OCI-LY7 (cell line): ENCODE data around the gene HSPB7. TPM values are rescaled to one million over a fixed set of nuclear protein-coding genes. Genes with fewer than 3 reads are reported as not detected.
A peak's percentile ranks its signal among the peaks of the same experiment; 100 is the strongest.

Experiments used
- BruUV-seq: library from RNA; stranded (reverse); fragments of 400-500 nt; replicated peaks from 2 replicates; lab custom pipeline; 2021; lab: Mats Ljungman, UMichigan
- CTCF ChIA-PET: fragments of 300-600 bp; sonication (Branson Sonifier 250); formaldehyde crosslinking; loops from one replicate; lab custom pipeline; 2022; ENCODE audit warnings: antibody characterized with exemption; ENCODE audit not compliant: unreplicated experiment; lab: Charles Lee
- POLR2A ChIA-PET: fragments of 300-600 bp; sonication (Branson Sonifier 250); formaldehyde crosslinking; loops from one replicate; lab custom pipeline; 2022; ENCODE audit warnings: antibody characterized with exemption; lab: Charles Lee
- DNase-seq: peaks from one replicate; pipeline ENCODE4 v3.0.0-alpha.2; 2015; ENCODE audit warnings: low spot score
- H2AFZ ChIP-seq: fragments of 200-600 bp; sonication (generic), shearing (Covaris generic); 2 replicates; pipeline ENCODE4 v1.6.1; 2014; ENCODE audit warnings: mild to moderate bottlenecking, antibody characterized with exemption, low read length, moderate library complexity
- H3K27ac ChIP-seq: fragments of 200-600 bp; sonication (generic); 2 replicates; pipeline ENCODE4 v1.5.1; 2014; ENCODE audit warnings: mixed run types, low read depth, mild to moderate bottlenecking, moderate library complexity, low read length, inconsistent platforms; ENCODE audit not compliant: poor library complexity, severe bottlenecking
- H3K36me3 ChIP-seq: fragments of 200-600 bp; sonication (generic); 2 replicates; pipeline ENCODE4 v1.6.1; 2014; ENCODE audit warnings: mild to moderate bottlenecking, antibody characterized with exemption, low read length, moderate library complexity, mixed read lengths; ENCODE audit not compliant: insufficient read depth
- H3K4me1 ChIP-seq: fragments of 200-600 bp; sonication (generic); 2 replicates; pipeline ENCODE4 v1.5.1; 2014; ENCODE audit warnings: mild to moderate bottlenecking, low read length; ENCODE audit not compliant: insufficient read depth, poor library complexity, severe bottlenecking
- H3K4me2 ChIP-seq: fragments of 200-600 bp; sonication (generic); 2 replicates; pipeline ENCODE4 v1.6.1; 2014; ENCODE audit warnings: mild to moderate bottlenecking, low read length
- H3K4me3 ChIP-seq: fragments of 200-600 bp; sonication (generic); 2 replicates; pipeline ENCODE4 v1.5.1; 2014; ENCODE audit warnings: mild to moderate bottlenecking, low read depth, low read length; ENCODE audit not compliant: poor library complexity, severe bottlenecking
- H3K79me2 ChIP-seq: fragments of 200-600 bp; sonication (generic); 2 replicates; pipeline ENCODE4 v1.6.1; 2016; ENCODE audit warnings: low read depth, mild to moderate bottlenecking, low read length, moderate library complexity, mixed read lengths; ENCODE audit not compliant: insufficient read depth
- H3K9me2 ChIP-seq: fragments of 200-600 bp; sonication (generic); 2 replicates; pipeline ENCODE4 v1.6.1; 2016; ENCODE audit warnings: mild to moderate bottlenecking, low read length, mixed read lengths; ENCODE audit not compliant: insufficient read depth
- H3K9me3 ChIP-seq: fragments of 200-600 bp; sonication (generic); 2 replicates; pipeline ENCODE4 v1.6.1; 2014; ENCODE audit warnings: mild to moderate bottlenecking, mixed run types, low read length, mixed read lengths
- H4K20me1 ChIP-seq: fragments of 200-600 bp; sonication (generic); 2 replicates; pipeline ENCODE4 v1.6.1; 2014; ENCODE audit warnings: mild to moderate bottlenecking, antibody characterized with exemption, low read length, moderate library complexity, mixed read lengths; ENCODE audit not compliant: insufficient read depth
- EZH2phosphoT487 ChIP-seq: fragments of 200-600 bp; sonication (generic); IDR thresholded peaks from 2 replicates; pipeline ENCODE4 v1.6.1; 2018; ENCODE audit warnings: low read depth, borderline replicate concordance, mild to moderate bottlenecking, mixed run types, antibody characterized with exemption, low read length, moderate library complexity, mixed read lengths
- intact Hi-C: fragments of 100-400 bp; cut with micrococcal nuclease; formaldehyde crosslinking; loops from one replicate; pipeline ENCODE4 v1.10.0; 2022; ENCODE audit not compliant: unreplicated experiment
- total RNA-seq, 2 experiments: library from RNA; depleted of rRNA in 1 of 2; stranded (reverse); fragments of >200 nt in 1 of 2; shearing (Covaris generic) in 1 of 2; gene quantifications; 2 replicates each; pipeline ENCODE4 v1.2.3, GENCODE V29; 2014 to 2022
- TF ChIP-seq, protein P1 (sequence below): fragments of 200-600 bp; sonication (generic); conservative IDR thresholded peaks from 2 replicates; pipeline ENCODE4 v1.5.1; 2014; ENCODE audit warnings: mild to moderate bottlenecking, antibody characterized with exemption, low read length, moderate library complexity, mixed read lengths

The HSPB7 gene
- total RNA-seq, 2 experiments from 2014 or later, result not detected

DNA sequence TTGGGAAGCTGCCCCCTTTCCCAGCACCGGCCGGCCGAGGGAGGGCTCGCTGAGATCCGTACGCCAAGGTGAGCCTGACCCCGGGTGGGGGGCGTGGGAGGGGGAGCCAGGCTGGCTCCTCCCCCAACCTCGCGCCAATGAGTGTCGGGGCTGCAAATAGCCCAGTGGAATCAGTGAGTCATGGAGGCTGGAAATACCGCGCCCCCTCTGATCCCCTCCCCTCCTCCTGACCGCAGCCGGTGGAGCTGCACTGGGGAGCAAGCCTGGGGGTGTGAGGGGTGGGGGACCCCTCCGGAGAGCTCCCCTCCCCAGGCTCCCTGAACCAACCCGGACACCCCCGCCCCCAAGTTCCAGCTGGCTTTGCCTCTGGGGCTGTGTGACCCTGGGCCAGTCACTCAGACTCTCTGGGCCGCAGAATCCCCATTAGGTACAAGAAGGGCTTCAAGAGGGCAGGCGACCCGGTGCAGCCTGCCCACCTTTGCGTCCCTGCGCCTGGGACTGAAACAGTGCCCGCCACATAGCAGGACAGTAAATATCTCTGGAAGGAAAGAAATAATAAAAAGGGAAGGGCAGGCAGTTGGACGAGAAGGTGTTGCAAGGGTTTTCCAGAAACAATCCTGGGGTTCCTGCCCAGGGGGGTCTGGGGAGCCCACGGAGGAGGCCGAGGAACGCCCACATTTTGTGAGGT lies 4.5 kb downstream of the HSPB7 start:
- BruUV-seq, result no TSS peak
- Histone ChIP-seq H3K4me1 (peaks cover 21% of the 10 kb centered on the region), H3K4me3 (peak overlapping the region; percentile 35), H3K79me2 (no peaks in the 10 kb centered on the region), H3K4me2 (peak overlapping the region; percentile 49), H3K36me3 (no peaks in the 10 kb centered on the region), H3K9me2 (no peaks in the 10 kb centered on the region), H4K20me1 (no peaks in the 10 kb centered on the region), H3K27ac (no peak overlapping the region), H2AFZ (peak overlapping the region; percentile 79), H3K9me3 (no peaks in the 10 kb centered on the region)
- DNase-seq, result no peak
- TF ChIP-seq EZH2phosphoT487, result no peak
- TF ChIP-seq, protein P1, sequence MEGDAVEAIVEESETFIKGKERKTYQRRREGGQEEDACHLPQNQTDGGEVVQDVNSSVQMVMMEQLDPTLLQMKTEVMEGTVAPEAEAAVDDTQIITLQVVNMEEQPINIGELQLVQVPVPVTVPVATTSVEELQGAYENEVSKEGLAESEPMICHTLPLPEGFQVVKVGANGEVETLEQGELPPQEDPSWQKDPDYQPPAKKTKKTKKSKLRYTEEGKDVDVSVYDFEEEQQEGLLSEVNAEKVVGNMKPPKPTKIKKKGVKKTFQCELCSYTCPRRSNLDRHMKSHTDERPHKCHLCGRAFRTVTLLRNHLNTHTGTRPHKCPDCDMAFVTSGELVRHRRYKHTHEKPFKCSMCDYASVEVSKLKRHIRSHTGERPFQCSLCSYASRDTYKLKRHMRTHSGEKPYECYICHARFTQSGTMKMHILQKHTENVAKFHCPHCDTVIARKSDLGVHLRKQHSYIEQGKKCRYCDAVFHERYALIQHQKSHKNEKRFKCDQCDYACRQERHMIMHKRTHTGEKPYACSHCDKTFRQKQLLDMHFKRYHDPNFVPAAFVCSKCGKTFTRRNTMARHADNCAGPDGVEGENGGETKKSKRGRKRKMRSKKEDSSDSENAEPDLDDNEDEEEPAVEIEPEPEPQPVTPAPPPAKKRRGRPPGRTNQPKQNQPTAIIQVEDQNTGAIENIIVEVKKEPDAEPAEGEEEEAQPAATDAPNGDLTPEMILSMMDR, result no peak
- intact Hi-C loops, result no loop called here
- POLR2A ChIA-PET, result interaction anchor here (0.7 to 1.0 kb wide), 2 partner anchors 33 to 104 kb away, joined by 3 to 4 read pairs; no protein-coding TSS in a partner anchor
- CTCF ChIA-PET, result no interaction called here

DNA sequence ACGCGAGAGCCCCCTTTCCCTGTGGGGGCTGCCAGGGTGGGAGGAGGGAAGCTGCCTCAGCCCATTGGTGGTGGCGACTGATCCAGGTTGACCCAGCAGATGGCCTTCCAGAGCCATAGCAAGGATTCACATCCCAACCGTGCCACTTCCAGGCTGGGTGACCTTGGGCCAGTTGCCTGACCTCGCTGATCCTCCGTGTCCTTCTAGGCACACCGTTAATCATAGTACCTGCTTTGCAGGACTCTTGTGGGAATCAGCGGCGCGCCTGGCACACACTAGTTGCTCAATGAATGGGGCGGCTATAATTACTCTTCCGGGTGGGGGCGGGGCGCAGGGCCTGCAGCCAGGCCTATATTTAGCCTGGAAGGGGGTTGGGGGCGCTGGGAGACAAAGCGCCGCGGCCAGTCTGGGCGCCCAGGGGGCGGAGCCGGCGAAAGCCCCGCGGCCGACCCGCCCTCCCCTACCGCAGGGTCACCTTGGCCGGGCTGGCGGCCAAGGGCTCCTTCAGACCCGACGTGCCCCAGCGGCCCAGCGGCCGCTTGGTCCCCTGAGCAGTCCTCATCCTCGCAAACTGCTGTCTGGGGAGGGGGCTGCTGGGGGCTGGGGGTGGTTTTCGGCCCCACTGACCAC lies 5.1 kb downstream of the HSPB7 start:
- H3K36me3 ChIP-seq, result no peaks in the 10 kb centered on the region
- H4K20me1 ChIP-seq, result no peaks in the 10 kb centered on the region
- TF ChIP-seq, protein P1, result no peak
- TF ChIP-seq EZH2phosphoT487, result no peak
- H3K4me2 ChIP-seq, result peak overlapping the region; percentile 49
- H3K79me2 ChIP-seq, result no peaks in the 10 kb centered on the region
- H3K9me3 ChIP-seq, result no peaks in the 10 kb centered on the region
- intact Hi-C loops, result no loop called here
- H2AFZ ChIP-seq, result peak overlapping the region; percentile 79
- peak overlapping the region; percentile 35 for H3K4me3 ChIP-seq
- BruUV-seq, result no TSS peak
- peaks cover 21% of the 10 kb centered on the region for H3K4me1 ChIP-seq
- POLR2A ChIA-PET, result interaction anchor here (0.7 to 1.0 kb wide), 2 partner anchors 33 to 105 kb away, joined by 3 to 4 read pairs; no protein-coding TSS in a partner anchor
- CTCF ChIA-PET, result no interaction called here
- no peaks in the 10 kb centered on the region for H3K9me2 ChIP-seq
- H3K27ac ChIP-seq, result no peak overlapping the region
- DNase-seq, result peak; percentile 34
